Esophagus squamous epithelium (tissue), 5 donors: Measurements from ENCODE around the gene FLVCR1. TPM values are rescaled to one million over a fixed set of nuclear protein-coding genes. Genes with fewer than 3 reads are reported as not detected.
"Not testable (repeated sequence)": the region's sequence is repeated elsewhere in the genome, so short reads cannot be mapped to it uniquely, and the experiment has no call there.

Experiments used
- DNase-seq: peaks from one replicate; lab custom pipeline; 2025; lab: John Stamatoyannopoulos, UW
- H3K27ac ChIP-seq, 4 donors: fragments of 200-600 bp; sonication (generic); one replicate each; pipeline ENCODE4 v1.5.1; 2016 to 2019; ENCODE audit warnings: mild to moderate bottlenecking in 1 of 4
- H3K27me3 ChIP-seq, 4 donors: fragments of 200-600 bp; sonication (generic); 1 replicate in 3 of 4; 2 replicates in 1 of 4; pipeline versions ENCODE4 v1.5.1 to v1.6.0; 2017 to 2021; ENCODE audit warnings: antibody characterized with exemption in 1 of 4
- H3K36me3 ChIP-seq, 3 donors: fragments of 200-600 bp; sonication (generic); one replicate each; pipeline ENCODE4 v1.5.1; 2016 to 2019
- H3K4me1 ChIP-seq, 3 donors: fragments of 200-600 bp; sonication (generic); one replicate each; pipeline ENCODE4 v1.5.1; 2017 to 2019
- H3K4me3 ChIP-seq, 4 donors: fragments of 200-600 bp; sonication (generic); 1 replicate in 3 of 4; 2 replicates in 1 of 4; pipeline ENCODE4 v1.5.1; 2016 to 2019; ENCODE audit warnings: mild to moderate bottlenecking in 2 of 4, moderate library complexity in 1 of 4
- H3K9me3 ChIP-seq, 3 donors: fragments of 200-600 bp; sonication (generic); one replicate each; pipeline ENCODE4 v1.5.1; 2016 to 2019
- CTCF ChIP-seq, 6 experiments: fragments of 450-650 bp in 4 of 6; fragments of 200-600 bp in 2 of 6; sonication (generic) in 2 of 6; IDR thresholded peaks; one replicate each; pipeline ENCODE4 v1.5.1; 2016 to 2019; ENCODE audit warnings: antibody characterized with exemption in 6 of 6, mild to moderate bottlenecking in 4 of 6, moderate library complexity in 4 of 6
- POLR2A ChIP-seq, 4 donors: fragments of 450-650 bp; IDR thresholded peaks; one replicate each; pipeline ENCODE4 v1.6.1; 2017; ENCODE audit warnings: antibody characterized with exemption in 4 of 4, mild to moderate bottlenecking in 4 of 4, moderate library complexity in 3 of 4
- WGBS, 2 donors: methylation state at CpG; one replicate each; pipeline ENCODE4 v1.1.5; 2018; 5-methylcytosine and 5-hydroxymethylcytosine counted together
- intact Hi-C: fragments of 100-400 bp; cut with DNase I; formaldehyde crosslinking; loops from one replicate; pipeline ENCODE4 v1.15.0; 2022
- total RNA-seq, 4 donors: library from RNA; depleted of rRNA; stranded (reverse); fragments of >200 nt; gene quantifications; one replicate each; pipeline ENCODE4 v1.1.0, GENCODE V29; 2016
- donor health status: DM: yes; HTN: yes; CAD: no.

FLVCR1 gene
- total RNA-seq, 4 donors from 2014 or later = 2.4 to 8.0 (median 4.3) TPM

- Histone ChIP-seq H3K4me3 (no peak overlapping the region), H3K27me3 (no peaks in the 10 kb centered on the region), H3K4me1 (no peaks in the 10 kb centered on the region), H3K27ac (no peak overlapping the region), H3K9me3 (no peaks in the 10 kb centered on the region), H3K36me3 (peaks cover 0 to 95% (median 0%) of the 10 kb centered on the region in 3 donors)
- WGBS, 2 donors = 70 to 100% methylated on average over 1 of the region's 1 CpG
- no peak for DNase-seq
- intact Hi-C loops = no loop called here
- TF ChIP-seq CTCF (IDR thresholded peaks at IDR 0.05) (no peak), POLR2A (IDR thresholded peaks at IDR 0.05) (no peak)
Observed at GRCh38 chr1:212892108-212892507, 34.0 kb downstream of the FLVCR1 start.

- intact Hi-C loops = no loop called here
- H3K36me3 ChIP-seq = peaks cover 0 to 50% (median 0%) of the 10 kb centered on the region in 3 donors
- no peak overlapping the region for H3K27ac ChIP-seq
- H3K27me3 ChIP-seq = no peaks in the 10 kb centered on the region
- peaks cover 0 to 31% (median 23%) of the 10 kb centered on the region in 3 donors for H3K9me3 ChIP-seq
- TF ChIP-seq CTCF (IDR thresholded peaks at IDR 0.05) (no peak), POLR2A (IDR thresholded peaks at IDR 0.05) (no peak)
- 100% methylated on average over 1 of the region's 1 CpG for WGBS, 2 donors
- no peaks in the 10 kb centered on the region for H3K4me1 ChIP-seq
- H3K4me3 ChIP-seq = no peak overlapping the region
- no peak for DNase-seq
Observed at GRCh38 chr1:212899845-212900244, 41.8 kb downstream of the FLVCR1 start.

GRCh38 chr1:212901290-212901689 is 43.2 kb downstream of the FLVCR1 start:
- no peaks in the 10 kb centered on the region for H3K4me1 ChIP-seq
- DNase-seq = no peak
- intact Hi-C loops = no loop called here
- no peak overlapping the region for H3K27ac ChIP-seq
- TF ChIP-seq CTCF (IDR thresholded peaks at IDR 0.05) (no peak), POLR2A (IDR thresholded peaks at IDR 0.05) (no peak)
- H3K36me3 ChIP-seq = peaks cover 0 to 35% (median 0%) of the 10 kb centered on the region in 3 donors
- no peak overlapping the region for H3K4me3 ChIP-seq
- 89 to 98% methylated on average over 1 to 2 of the region's 2 CpGs for WGBS, 2 donors
- H3K9me3 ChIP-seq = peaks cover 0 to 31% (median 23%) of the 10 kb centered on the region in 3 donors
- H3K27me3 ChIP-seq = no peaks in the 10 kb centered on the region

- H3K27me3 ChIP-seq = no peaks in the 10 kb centered on the region
- peaks cover 0 to 28% (median 0%) of the 10 kb centered on the region in 3 donors for H3K36me3 ChIP-seq
- H3K27ac ChIP-seq = no peak overlapping the region
- no peak for DNase-seq
- peaks cover 0 to 31% (median 23%) of the 10 kb centered on the region in 3 donors for H3K9me3 ChIP-seq
- intact Hi-C loops = no loop called here
- TF ChIP-seq CTCF (IDR thresholded peaks at IDR 0.05) (no peak), POLR2A (IDR thresholded peaks at IDR 0.05) (no peak)
- no peaks in the 10 kb centered on the region for H3K4me1 ChIP-seq
- WGBS, 2 donors = 96 to 99% methylated on average over 3 of the region's 3 CpGs
- H3K4me3 ChIP-seq = no peak overlapping the region
Observed at GRCh38 chr1:212902054-212902453, 44.0 kb downstream of the FLVCR1 start.

- H3K4me3 ChIP-seq = no peak overlapping the region
- H3K27ac ChIP-seq = no peak overlapping the region
- peaks cover 0 to 14% (median 0%) of the 10 kb centered on the region in 3 donors for H3K36me3 ChIP-seq
- peaks cover 0 to 31% (median 23%) of the 10 kb centered on the region in 3 donors for H3K9me3 ChIP-seq
- H3K4me1 ChIP-seq = no peaks in the 10 kb centered on the region
- DNase-seq = no peak
- WGBS, 2 donors = 86 to 91% methylated on average over 1 of the region's 1 CpG
- intact Hi-C loops = no loop called here
- no peaks in the 10 kb centered on the region for H3K27me3 ChIP-seq
- TF ChIP-seq CTCF (IDR thresholded peaks at IDR 0.05) = no peak
- TF ChIP-seq POLR2A (IDR thresholded peaks at IDR 0.05) = no peak
Observed at GRCh38 chr1:212903664-212904063, 45.6 kb downstream of the FLVCR1 start.

- DNase-seq, H3K9me3 ChIP-seq, intact Hi-C loops, H3K36me3 ChIP-seq, H3K4me3 ChIP-seq, H3K27ac ChIP-seq, H3K27me3 ChIP-seq, H3K4me1 ChIP-seq: not testable (repeated sequence)
- 67 to 82% methylated on average over 9 to 12 of the region's 12 CpGs for WGBS, 2 donors
Observed at GRCh38 chr1:212908071-212908470, 50.0 kb downstream of the FLVCR1 start.
